GM13977 (cell line): ENCODE results near the gene ZFP92.

Experiments
- DNase-seq: peaks from one replicate; pipeline ENCODE4 v3.0.0; 2012; ENCODE audit warnings: low spot score
- in situ Hi-C: fragments of 300-500 bp; cut with MboI; formaldehyde crosslinking; loops from one replicate; pipeline ENCODE4 v1.12.0; 2022; ENCODE audit warnings: low sequenced_read_pairs, low pct_unique_long_range_greater_than_20kb, mixed read lengths, inconsistent platforms; ENCODE audit not compliant: unreplicated experiment
- TF ChIP-seq, protein P1 (sequence below): IDR thresholded peaks from 2 replicates; pipeline ENCODE4 v1.5.1; 2012; ENCODE audit warnings: mild to moderate bottlenecking, control low read depth; ENCODE audit not compliant: insufficient read depth; ENCODE audit errors: extremely low read depth, missing control alignments

Gene ZFP92

DNA sequence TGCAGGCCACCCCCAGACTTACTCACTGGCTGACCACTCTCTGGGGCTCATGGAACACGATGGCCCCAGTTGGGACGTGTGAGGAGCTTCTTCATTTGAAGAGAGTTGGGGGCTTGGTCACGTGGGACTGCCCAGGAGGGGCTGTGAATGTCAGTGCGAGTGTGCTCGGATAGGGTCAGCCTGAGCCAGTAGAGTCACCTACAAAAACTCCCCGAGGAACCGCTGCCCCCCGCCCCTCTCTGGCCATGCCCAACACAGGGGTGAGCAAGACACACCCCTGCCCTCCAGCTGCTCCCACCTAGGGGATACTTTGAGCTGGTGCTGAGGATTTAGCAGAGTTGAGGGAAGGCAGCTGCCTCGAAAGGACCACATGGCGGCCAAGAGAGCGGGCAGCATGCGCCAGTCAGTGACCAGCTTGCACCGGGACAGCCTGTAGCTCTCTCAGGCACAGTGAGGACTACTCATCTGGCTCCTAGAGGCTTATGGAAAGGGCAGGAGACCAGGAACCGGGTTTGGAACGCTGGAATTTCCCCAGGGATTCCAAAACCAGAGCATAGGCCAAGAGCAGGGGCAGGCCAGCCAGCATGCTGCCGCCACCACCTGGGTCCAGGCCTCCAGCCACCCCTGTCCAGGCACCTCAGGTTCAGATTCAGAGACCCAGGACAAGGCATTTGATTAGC lies 18.5 kb upstream of the ZFP92 start:
- TF ChIP-seq, protein P1, sequence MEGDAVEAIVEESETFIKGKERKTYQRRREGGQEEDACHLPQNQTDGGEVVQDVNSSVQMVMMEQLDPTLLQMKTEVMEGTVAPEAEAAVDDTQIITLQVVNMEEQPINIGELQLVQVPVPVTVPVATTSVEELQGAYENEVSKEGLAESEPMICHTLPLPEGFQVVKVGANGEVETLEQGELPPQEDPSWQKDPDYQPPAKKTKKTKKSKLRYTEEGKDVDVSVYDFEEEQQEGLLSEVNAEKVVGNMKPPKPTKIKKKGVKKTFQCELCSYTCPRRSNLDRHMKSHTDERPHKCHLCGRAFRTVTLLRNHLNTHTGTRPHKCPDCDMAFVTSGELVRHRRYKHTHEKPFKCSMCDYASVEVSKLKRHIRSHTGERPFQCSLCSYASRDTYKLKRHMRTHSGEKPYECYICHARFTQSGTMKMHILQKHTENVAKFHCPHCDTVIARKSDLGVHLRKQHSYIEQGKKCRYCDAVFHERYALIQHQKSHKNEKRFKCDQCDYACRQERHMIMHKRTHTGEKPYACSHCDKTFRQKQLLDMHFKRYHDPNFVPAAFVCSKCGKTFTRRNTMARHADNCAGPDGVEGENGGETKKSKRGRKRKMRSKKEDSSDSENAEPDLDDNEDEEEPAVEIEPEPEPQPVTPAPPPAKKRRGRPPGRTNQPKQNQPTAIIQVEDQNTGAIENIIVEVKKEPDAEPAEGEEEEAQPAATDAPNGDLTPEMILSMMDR, result no peak
- in situ Hi-C loops, result no loop called here
- DNase-seq, result no peak

DNA sequence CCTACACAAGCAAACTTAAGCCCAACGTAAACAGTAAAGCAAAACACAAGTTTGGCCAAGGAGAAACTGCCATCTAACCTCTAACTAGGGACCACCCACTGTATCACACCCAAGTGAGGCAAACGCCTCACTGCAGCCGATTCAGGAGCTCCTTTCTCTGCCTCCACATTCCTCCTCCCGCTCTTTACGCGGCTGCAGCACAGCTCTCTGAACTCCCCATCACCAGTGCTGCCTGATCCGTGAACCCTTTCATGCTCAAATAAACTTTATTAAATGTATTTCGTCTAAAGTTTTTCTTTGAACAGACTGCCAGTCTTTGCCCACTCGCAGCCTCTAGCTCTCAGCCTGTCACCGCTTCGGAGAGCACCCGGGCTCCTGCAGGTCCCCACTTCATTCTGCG lies 16.7 kb upstream of the ZFP92 start:
- in situ Hi-C loops, result no loop called here
- TF ChIP-seq, protein P1, result no peak
- no peak for DNase-seq

DNA sequence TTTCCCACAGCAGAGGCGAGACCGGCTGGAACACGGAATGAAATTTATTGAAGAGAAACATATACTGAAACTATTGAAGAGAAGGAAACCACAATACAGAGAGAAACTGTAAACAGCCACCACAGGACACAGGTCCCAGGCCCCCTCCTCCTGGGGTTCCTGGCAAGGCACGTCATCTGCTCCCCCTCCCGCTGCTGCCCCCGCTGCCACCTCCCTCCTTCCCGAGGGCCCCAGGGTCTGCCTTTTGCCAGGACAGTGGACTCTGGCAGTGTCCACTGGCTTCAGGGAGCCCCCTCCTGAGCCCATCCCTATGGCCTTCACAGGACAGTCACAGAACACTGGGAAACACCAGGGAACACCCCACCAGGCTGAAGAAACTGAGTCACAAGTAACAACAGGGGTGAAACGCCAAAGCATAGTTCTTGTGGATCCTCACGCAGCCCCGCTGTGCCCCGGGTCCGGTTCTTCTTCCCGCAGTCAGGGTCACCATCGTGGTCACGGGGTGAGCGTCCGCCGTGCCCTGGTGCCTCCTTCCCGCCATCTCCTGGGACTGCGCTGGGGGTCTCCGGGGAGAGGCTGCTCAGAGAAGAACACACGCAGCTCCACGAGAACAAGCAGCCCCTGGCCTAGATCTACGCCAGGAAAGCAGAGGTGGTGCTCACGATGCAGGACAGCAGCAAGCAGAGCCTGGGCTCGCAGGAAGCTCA lies 15.5 kb upstream of the ZFP92 start:
- no peak for DNase-seq
- in situ Hi-C loops, result no loop called here
- TF ChIP-seq, protein P1, result no peak

DNA sequence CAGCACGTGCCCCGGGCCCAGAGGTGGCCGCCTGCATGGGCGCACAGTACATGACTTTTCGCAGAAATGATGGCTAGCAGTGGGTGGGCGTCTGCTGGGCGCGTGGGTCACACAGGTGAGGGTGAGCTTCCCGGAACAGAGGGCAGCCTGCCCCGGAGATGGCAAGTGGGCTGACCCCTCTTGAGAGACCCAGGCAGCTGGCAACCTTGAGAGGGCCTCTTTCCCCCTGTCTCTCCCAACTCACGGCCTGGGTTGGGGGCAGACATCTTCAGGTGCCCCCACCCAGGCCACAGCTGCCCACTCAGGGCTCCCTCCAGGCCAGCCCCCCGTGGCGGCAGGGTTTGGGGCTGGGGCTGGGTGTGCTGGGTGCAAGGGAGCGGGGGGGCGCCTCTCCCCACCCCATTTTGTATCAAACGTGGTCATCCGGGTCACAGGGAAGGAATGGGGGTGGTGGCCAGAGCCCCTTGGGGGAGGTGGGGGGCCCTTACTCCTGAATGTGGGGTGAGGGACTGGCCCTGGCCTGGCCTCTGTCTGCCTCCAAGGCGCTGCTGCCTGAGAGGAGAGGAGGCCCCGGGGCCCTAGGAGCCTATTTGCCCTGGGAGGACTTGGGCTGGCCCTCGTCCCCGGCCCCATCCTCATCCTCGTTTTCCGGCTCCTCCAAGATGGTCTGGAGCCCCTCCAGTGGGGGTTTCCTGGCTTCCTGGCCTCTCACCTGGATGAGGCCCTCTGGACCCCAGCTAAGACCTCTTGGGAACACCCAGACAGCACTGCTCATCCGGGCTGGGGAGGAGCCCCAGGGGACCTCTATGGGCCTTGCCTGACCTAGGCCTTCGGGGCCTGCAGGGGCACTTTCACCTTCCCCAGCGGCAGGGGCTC lies 14.7 kb upstream of the ZFP92 start:
- no peak for DNase-seq
- TF ChIP-seq, protein P1, result no peak
- in situ Hi-C loops, result no loop called here

DNA sequence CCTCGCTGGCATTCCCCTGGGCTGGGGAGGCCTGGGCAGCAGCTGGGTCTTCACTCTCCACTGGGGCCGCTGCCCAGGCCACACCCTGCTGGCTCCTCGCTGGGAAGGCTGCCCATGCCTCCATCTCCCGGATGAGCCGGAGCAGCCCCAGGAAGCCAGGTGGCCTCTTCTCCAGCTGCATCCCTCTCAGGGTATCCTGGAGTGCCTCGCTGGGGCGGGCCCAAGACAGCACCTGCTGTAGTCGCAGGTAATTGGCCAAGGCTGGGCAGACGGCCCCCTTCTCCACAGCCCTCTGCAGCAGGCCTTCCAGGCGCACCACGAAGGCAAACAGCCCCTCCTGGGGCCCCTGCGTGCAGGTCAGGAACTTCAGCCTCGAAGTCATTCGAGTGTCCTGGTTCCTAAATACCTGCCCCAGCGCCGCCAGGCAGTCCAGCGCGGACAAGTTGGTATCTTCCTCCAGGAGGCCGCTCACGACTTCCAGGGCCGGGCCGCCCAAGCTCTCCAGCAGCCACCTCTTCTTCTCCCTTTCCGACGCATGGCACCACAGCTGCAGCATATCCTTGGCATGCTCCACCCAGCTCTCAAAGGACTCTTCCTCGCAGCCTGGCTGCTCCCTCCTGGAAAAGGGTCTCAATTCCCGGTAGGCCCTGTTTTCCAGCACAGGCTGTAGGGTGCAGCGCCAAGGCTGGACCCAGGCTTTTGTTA lies 13.9 kb upstream of the ZFP92 start:
- TF ChIP-seq, protein P1, result no peak
- DNase-seq, result no peak
- in situ Hi-C loops, result no loop called here
